Measurements from ENCODE around the gene GOLT1A.

DNA sequence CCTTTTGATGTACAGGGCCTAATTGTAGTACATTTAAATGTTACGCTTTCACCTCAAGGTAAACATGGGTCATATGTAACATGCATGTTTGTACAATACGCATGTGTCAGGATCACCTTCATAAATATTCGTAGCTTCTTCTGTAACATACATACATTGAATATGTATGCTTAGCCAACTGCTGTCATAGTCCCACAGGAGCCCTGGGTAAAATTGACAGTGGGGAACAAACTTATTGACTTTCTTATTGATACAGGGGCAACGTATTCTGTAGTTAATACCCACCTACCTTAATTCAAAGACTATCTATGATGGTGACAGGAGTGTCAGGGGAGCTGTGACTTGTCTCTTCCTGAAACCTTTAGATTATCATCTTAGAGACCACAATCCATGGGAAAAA lies 43.9 kb downstream of the GOLT1A start:
- TF ChIP-seq, protein P1, sequence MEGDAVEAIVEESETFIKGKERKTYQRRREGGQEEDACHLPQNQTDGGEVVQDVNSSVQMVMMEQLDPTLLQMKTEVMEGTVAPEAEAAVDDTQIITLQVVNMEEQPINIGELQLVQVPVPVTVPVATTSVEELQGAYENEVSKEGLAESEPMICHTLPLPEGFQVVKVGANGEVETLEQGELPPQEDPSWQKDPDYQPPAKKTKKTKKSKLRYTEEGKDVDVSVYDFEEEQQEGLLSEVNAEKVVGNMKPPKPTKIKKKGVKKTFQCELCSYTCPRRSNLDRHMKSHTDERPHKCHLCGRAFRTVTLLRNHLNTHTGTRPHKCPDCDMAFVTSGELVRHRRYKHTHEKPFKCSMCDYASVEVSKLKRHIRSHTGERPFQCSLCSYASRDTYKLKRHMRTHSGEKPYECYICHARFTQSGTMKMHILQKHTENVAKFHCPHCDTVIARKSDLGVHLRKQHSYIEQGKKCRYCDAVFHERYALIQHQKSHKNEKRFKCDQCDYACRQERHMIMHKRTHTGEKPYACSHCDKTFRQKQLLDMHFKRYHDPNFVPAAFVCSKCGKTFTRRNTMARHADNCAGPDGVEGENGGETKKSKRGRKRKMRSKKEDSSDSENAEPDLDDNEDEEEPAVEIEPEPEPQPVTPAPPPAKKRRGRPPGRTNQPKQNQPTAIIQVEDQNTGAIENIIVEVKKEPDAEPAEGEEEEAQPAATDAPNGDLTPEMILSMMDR (conservative IDR thresholded peaks at IDR 0.05; ENCODE audit: low read depth, low read length): no peak
- TF ChIP-seq EZH2 (IDR thresholded peaks at IDR 0.05; ENCODE audit: borderline replicate concordance, low read depth, low read length, poor library complexity, severe bottlenecking): no peak
